ENCODE measurements around the gene DBN1. TPM values are rescaled to one million over a fixed set of nuclear protein-coding genes. Genes with fewer than 3 reads are reported as not detected.
A peak's percentile ranks its signal among the peaks of the same experiment; 100 is the strongest.

Gene DBN1
- total and polyA plus RNA-seq, 2 experiments from 2014 or later, result 163 to 257 TPM

- Histone ChIP-seq H4K20me1 (ENCODE audit: insufficient read depth) (0 out of 2 replicates have a peak, but pooled peaks cover 4% of the 10 kb centered on the region), H3K27me3 (replicated peaks; ENCODE audit: insufficient read depth) (no peaks in the 10 kb centered on the region), H2AFZ (no peak overlapping the region), H3K27ac (peak overlapping the region; percentile 39), H3K36me3 (ENCODE audit: low read depth) (peaks cover 48% of the 10 kb centered on the region), H3K4me3 (no peak overlapping the region), H3K9me3 (ENCODE audit: low read depth) (no peaks in the 10 kb centered on the region), H3K79me2 (ENCODE audit: insufficient read depth) (peaks cover 23% of the 10 kb centered on the region), H3F3A (ENCODE audit: insufficient read depth) (peaks cover 93% of the 10 kb centered on the region), H3K4me2 (ENCODE audit: unreplicated experiment) (no peak overlapping the region), H3K9me2 (ENCODE audit: insufficient read depth) (no peaks in the 10 kb centered on the region), H3K4me1 (ENCODE audit: insufficient read depth) (peaks cover 30% of the 10 kb centered on the region), H3K9ac (no peak overlapping the region)
- TF ChIP-seq EZH2 (IDR thresholded peaks at IDR 0.05; ENCODE audit: insufficient read depth, poor library complexity, severe bottlenecking) (no peak), EZH2phosphoT487 (IDR thresholded peaks at IDR 0.05; ENCODE audit: insufficient read depth, low read depth) (no peak)
- no peak for DNase-seq
- WGBS, 2 experiments (ENCODE audit: low coverage in 1 of 2, low lambda C conversion rate in 2 of 2, missing lambda C conversion rate in 2 of 2), result 94% methylated on average over 9 of the region's 9 CpGs
- in situ Hi-C loops (cut with MboI), result no loop called here
These were observed 9.6 kb upstream of the DBN1 start for GRCh38 chr5:177483042-177483441.

GRCh38 chr5:177482359-177482795, 8.9 kb upstream of the DBN1 start:
- Histone ChIP-seq H3K27me3 (replicated peaks; ENCODE audit: insufficient read depth) (no peaks in the 10 kb centered on the region), H3K4me3 (no peak overlapping the region), H3K27ac (peak overlapping the region; percentile 39), H3K9ac (peak overlapping the region; percentile 8; the same call in 1 of the 2 replicates), H3K4me1 (ENCODE audit: insufficient read depth) (peaks cover 30% of the 10 kb centered on the region), H4K20me1 (ENCODE audit: insufficient read depth) (0 out of 2 replicates have a peak, but pooled peaks cover 4% of the 10 kb centered on the region), H3K4me2 (ENCODE audit: unreplicated experiment) (no peak overlapping the region), H3K9me2 (ENCODE audit: insufficient read depth) (no peaks in the 10 kb centered on the region), H2AFZ (no peak overlapping the region), H3K9me3 (ENCODE audit: low read depth) (no peaks in the 10 kb centered on the region), H3K36me3 (ENCODE audit: low read depth) (peaks cover 42% of the 10 kb centered on the region), H3F3A (ENCODE audit: insufficient read depth) (peaks cover 86% of the 10 kb centered on the region), H3K79me2 (ENCODE audit: insufficient read depth) (peaks cover 16% of the 10 kb centered on the region)
- TF ChIP-seq EZH2 (IDR thresholded peaks at IDR 0.05; ENCODE audit: insufficient read depth, poor library complexity, severe bottlenecking) (no peak), EZH2phosphoT487 (IDR thresholded peaks at IDR 0.05; ENCODE audit: insufficient read depth, low read depth) (no peak)
- DNase-seq, result peak; percentile 53
- WGBS, 2 experiments (ENCODE audit: low coverage in 1 of 2, low lambda C conversion rate in 2 of 2, missing lambda C conversion rate in 2 of 2), result 88 to 94% methylated on average over 10 of the region's 10 CpGs
- in situ Hi-C loops (cut with MboI), result no loop called here

GRCh38 chr5:177479774-177480173, 6.3 kb upstream of the DBN1 start:
- no peaks in the 10 kb centered on the region for H3K27me3 ChIP-seq (replicated peaks; ENCODE audit: insufficient read depth)
- peak overlapping the region; percentile 48 for H3K9ac ChIP-seq
- in situ Hi-C loops (cut with MboI), result no loop called here
- H2AFZ ChIP-seq, result no peak overlapping the region
- no peak for TF ChIP-seq EZH2phosphoT487 (IDR thresholded peaks at IDR 0.05; ENCODE audit: insufficient read depth, low read depth)
- TF ChIP-seq EZH2 (IDR thresholded peaks at IDR 0.05; ENCODE audit: insufficient read depth, poor library complexity, severe bottlenecking), result no peak
- no peak overlapping the region for H3K4me3 ChIP-seq
- H3F3A ChIP-seq (ENCODE audit: insufficient read depth), result peaks cover 80% of the 10 kb centered on the region
- H3K36me3 ChIP-seq (ENCODE audit: low read depth), result peaks cover 17% of the 10 kb centered on the region; the same call in 1 of the 2 replicates
- no peaks in the 10 kb centered on the region for H3K9me3 ChIP-seq (ENCODE audit: low read depth)
- H3K27ac ChIP-seq, result peak overlapping the region; percentile 67
- WGBS, 2 experiments (ENCODE audit: low coverage in 1 of 2, low lambda C conversion rate in 2 of 2, missing lambda C conversion rate in 2 of 2), result 38 to 42% methylated on average over 14 of the region's 14 CpGs
- no peaks in the 10 kb centered on the region for H4K20me1 ChIP-seq (ENCODE audit: insufficient read depth)
- no peaks in the 10 kb centered on the region for H3K9me2 ChIP-seq (ENCODE audit: insufficient read depth)
- peaks cover 30% of the 10 kb centered on the region for H3K4me1 ChIP-seq (ENCODE audit: insufficient read depth)
- H3K79me2 ChIP-seq (ENCODE audit: insufficient read depth), result no peaks in the 10 kb centered on the region
- peak; percentile 38 for DNase-seq
- H3K4me2 ChIP-seq (ENCODE audit: unreplicated experiment), result no peak overlapping the region

DNA sequence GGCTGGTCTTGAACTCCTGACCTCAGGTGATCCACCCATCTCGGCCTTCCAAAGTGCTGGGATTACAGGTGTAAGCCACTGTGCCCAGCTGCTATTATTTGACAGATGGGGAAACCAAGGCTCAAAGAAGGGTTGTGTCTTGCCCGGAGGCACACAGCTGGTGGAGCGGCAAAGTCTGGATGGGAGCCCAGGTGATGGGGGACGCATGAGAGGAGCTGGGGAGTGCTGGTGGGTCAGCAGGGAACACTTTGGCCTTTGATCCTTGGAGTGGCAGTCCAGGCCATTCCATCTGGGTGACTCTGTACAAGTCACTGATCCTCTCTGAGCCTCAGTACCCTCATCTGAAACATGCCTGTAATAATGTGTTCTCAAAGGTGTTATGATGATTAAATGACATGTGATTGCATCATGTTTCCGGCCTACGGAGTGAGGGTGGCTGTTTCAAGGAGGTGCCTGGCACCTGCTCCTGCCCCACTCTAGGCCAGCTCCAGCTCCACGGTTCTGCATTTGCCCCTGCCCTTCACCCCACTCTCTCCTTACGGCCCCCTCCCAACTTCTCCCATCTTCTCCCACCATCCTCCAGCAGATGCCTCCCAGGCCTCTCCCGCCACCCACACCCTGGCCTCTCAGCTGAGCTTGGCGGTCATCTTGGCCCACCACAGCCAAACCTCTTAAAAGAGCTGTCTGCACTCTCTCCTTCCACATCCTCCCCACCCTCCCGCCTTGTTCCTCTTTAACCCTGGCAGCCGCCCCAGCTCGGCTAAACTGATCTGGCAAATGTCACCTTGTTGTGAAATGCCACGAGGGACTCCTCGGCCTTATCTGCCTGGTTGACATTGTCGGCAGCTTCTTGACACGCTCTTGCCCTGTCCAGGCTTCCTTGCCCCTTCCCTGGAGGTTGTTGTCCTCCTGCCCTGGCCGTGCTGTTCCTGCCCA, 5.5 kb upstream of the DBN1 start:
- 37 to 38% methylated on average over 17 to 18 of the region's 18 CpGs for WGBS, 2 experiments (ENCODE audit: low coverage in 1 of 2, low lambda C conversion rate in 2 of 2, missing lambda C conversion rate in 2 of 2)
- Histone ChIP-seq H3K36me3 (ENCODE audit: low read depth) (0 out of 2 replicates have a peak, but pooled peaks cover 9% of the 10 kb centered on the region), H4K20me1 (ENCODE audit: insufficient read depth) (no peaks in the 10 kb centered on the region), H3K4me2 (ENCODE audit: unreplicated experiment) (no peak overlapping the region), H3K4me1 (ENCODE audit: insufficient read depth) (peaks cover 33% of the 10 kb centered on the region), H3K4me3 (no peak overlapping the region), H3F3A (ENCODE audit: insufficient read depth) (peaks cover 79% of the 10 kb centered on the region), H3K9me3 (ENCODE audit: low read depth) (no peaks in the 10 kb centered on the region), H3K9ac (peak overlapping the region; percentile 48), H3K27me3 (replicated peaks; ENCODE audit: insufficient read depth) (no peaks in the 10 kb centered on the region), H2AFZ (no peak overlapping the region), H3K79me2 (ENCODE audit: insufficient read depth) (no peaks in the 10 kb centered on the region), H3K9me2 (ENCODE audit: insufficient read depth) (no peaks in the 10 kb centered on the region), H3K27ac (peak overlapping the region; percentile 67)
- in situ Hi-C loops (cut with MboI), result no loop called here
- DNase-seq, result peak; percentile 73
- TF ChIP-seq EZH2phosphoT487 (IDR thresholded peaks at IDR 0.05; ENCODE audit: insufficient read depth, low read depth) (no peak), EZH2 (IDR thresholded peaks at IDR 0.05; ENCODE audit: insufficient read depth, poor library complexity, severe bottlenecking) (no peak)

Data from GM23248 (cell line).